ENCODE data around the gene EIF3J. TPM values are rescaled to one million over a fixed set of nuclear protein-coding genes. Genes with fewer than 3 reads are reported as not detected.
A peak's percentile ranks its signal among the peaks of the same experiment; 100 is the strongest.

The EIF3J gene
- total and polyA plus RNA-seq, 10 of the 15 experiments (the other 5 are each of a cell fraction or from before 2014, with no cell fraction given), result 34.7 to 126 (median 64.1) TPM

DNA sequence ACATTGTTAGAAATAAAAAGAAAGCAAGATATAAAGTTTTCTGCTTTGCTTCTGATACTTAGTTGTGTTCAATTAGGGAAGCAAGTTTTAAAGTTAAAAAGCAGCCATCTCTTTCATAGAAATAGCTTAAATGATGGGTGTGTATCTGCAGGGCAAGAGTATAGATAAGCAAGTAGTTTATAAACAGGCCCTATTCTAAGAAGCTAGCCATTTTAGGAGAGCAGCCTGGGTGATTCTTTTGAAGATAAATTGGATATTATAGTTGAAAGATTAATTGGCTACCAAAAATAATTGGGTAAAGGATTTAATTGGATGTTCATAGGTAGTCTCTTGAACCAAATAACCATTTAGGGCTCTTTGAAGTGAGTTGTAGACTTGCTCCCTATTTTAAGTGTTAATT lies 5.6 kb downstream of the EIF3J start:
- CTCF ChIA-PET, result interaction anchor here (0.7 to 1.7 kb wide), 5 partner anchors 9 to 196 kb away, joined by 3 to 6 read pairs (median 3); no protein-coding TSS in a partner anchor
- SMC1A ChIA-PET (ENCODE audit: uncharacterized antibody, unreplicated experiment), result interaction anchor here (0.8 to 1.6 kb wide), 5 partner anchors 10 to 118 kb away, joined by 3 to 4 read pairs (median 3); no protein-coding TSS in a partner anchor
- Histone ChIP-seq H3K36me3 (ENCODE audit: control insufficient read depth in 2 of 2, insufficient read depth in 2 of 2, low read length in 1 of 2) (no peaks in the 10 kb centered on the region; a peak in 1 of 4 replicates), H3K27ac (ENCODE audit: control insufficient read depth, insufficient read depth) (no peak overlapping the region), H3K9me3 (replicated peaks; ENCODE audit: control insufficient read depth, insufficient read depth, low read length) (no peaks in the 10 kb centered on the region), H2AFZ (ENCODE audit: control insufficient read depth, low read depth, low read length) (no peak overlapping the region), H3K4me1 (ENCODE audit: control insufficient read depth, insufficient read depth, low read length) (peaks cover 7% of the 10 kb centered on the region), H3K27me3 (replicated peaks in 1 of 2; ENCODE audit: control insufficient read depth in 2 of 2, insufficient read depth in 2 of 2, low read length in 1 of 2) (no peaks in the 10 kb centered on the region), H3K4me3 (no peak overlapping the region), H4K20me1 (ENCODE audit: control insufficient read depth, insufficient read depth) (no peaks in the 10 kb centered on the region), H3K79me2 (ENCODE audit: control insufficient read depth, insufficient read depth, low read length) (peaks cover 81% of the 10 kb centered on the region), H3K4me2 (ENCODE audit: control insufficient read depth, insufficient read depth) (peak overlapping the region; percentile 25; the same call in 1 of the 2 replicates), H3K9ac (ENCODE audit: control insufficient read depth, insufficient read depth, low read length) (no peak overlapping the region)
- in situ Hi-C loops (cut with MboI), result no loop called here
- FAIRE-seq (no peak), ATAC-seq (no peak), DNase-seq (ENCODE audit: low read depth, low spot score) (no peak)
- BruUV-seq (replicated peaks), result no TSS peak
- POLR2A ChIA-PET, result interaction anchor here (1.3 to 1.7 kb wide), 2 partner anchors 120 to 186 kb away, joined by 4 to 12 read pairs; partner anchors contain the start of gene SPG11
- no peak for TF ChIP-seq IRF4 (IDR thresholded peaks at IDR 0.05; ENCODE audit: low read depth, low read length)
- TF ChIP-seq, protein P1, sequence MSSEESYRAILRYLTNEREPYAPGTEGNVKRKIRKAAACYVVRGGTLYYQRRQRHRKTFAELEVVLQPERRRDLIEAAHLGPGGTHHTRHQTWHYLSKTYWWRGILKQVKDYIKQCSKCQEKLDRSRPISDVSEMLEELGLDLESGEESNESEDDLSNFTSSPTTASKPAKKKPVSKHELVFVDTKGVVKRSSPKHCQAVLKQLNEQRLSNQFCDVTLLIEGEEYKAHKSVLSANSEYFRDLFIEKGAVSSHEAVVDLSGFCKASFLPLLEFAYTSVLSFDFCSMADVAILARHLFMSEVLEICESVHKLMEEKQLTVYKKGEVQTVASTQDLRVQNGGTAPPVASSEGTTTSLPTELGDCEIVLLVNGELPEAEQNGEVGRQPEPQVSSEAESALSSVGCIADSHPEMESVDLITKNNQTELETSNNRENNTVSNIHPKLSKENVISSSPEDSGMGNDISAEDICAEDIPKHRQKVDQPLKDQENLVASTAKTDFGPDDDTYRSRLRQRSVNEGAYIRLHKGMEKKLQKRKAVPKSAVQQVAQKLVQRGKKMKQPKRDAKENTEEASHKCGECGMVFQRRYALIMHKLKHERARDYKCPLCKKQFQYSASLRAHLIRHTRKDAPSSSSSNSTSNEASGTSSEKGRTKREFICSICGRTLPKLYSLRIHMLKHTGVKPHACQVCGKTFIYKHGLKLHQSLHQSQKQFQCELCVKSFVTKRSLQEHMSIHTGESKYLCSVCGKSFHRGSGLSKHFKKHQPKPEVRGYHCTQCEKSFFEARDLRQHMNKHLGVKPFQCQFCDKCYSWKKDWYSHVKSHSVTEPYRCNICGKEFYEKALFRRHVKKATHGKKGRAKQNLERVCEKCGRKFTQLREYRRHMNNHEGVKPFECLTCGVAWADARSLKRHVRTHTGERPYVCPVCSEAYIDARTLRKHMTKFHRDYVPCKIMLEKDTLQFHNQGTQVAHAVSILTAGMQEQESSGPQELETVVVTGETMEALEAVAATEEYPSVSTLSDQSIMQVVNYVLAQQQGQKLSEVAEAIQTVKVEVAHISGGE (CRISPR knock-in tag; IDR thresholded peaks at IDR 0.05), result 0 out of 2 replicates have a peak, but pooled peaks have one; percentile 23
- intact Hi-C loops (cut with micrococcal nuclease; ENCODE audit: unreplicated experiment), result no loop called here
- RAD21 ChIA-PET (ENCODE audit: unreplicated experiment), result interaction anchor here (0.9 kb wide), 2 partner anchors 195 to 233 kb away, joined by 3 read pairs; no protein-coding TSS in a partner anchor

All from GM12878 (cell line).